HG03460 (cell line): ENCODE measurements around the gene GXYLT2.

Source experiments
- ATAC-seq: cut with Tn5 transposase; IDR thresholded peaks from one replicate; pipeline ENCODE4 v1.9.1; 2021; ENCODE audit not compliant: unreplicated experiment

Gene GXYLT2

DNA sequence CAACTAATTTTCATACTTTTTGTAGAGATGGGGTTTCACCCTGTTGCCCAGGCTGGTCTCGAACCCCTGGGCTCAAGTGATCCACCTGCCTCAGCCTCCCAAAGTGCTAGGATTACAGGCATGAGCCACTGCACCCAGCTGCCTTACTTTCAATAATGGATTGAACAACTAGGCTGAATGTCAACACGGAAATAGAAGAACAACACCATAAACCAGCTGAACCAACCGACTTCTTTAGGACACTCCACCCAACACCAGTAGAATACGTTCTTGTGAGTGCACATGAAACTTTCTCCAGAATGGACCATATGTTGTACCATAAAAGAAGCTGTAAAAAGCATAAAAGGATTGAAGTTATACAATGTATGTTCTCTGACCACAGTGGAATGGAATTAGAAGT is 42.9 kb downstream of the GXYLT2 start:
- no peak for ATAC-seq

GRCh38 chr3:72932416-72932815 is 44.6 kb downstream of the GXYLT2 start:
- ATAC-seq, result no peak

GRCh38 chr3:72938471-72939265 is 50.8 kb downstream of the GXYLT2 start:
- ATAC-seq, result peak; percentile 83

GRCh38 chr3:72941245-72941644 is 53.4 kb downstream of the GXYLT2 start:
- no peak for ATAC-seq

GRCh38 chr3:72942427-72942826 is 54.6 kb downstream of the GXYLT2 start:
- ATAC-seq, result no peak

DNA sequence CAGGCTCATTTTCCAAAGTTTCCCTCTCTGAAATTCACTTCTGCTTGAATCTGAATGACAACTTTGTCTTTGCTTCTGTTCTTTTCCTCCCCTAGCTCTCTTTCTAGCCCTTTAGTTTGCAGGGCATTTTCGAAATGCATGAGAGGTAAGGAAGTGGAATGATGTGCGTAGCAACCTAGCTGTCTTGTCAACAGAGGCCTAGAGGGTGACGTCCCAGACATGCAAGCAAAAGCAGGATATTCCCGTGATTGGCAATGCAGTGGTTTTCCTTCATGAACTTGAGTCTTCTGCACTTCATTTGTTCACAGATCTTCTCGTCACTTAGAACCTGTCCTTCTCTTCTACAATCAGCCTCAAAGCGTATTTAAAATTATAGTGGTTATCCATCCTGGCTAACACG is 56.9 kb downstream of the GXYLT2 start:
- ATAC-seq, result no peak

DNA sequence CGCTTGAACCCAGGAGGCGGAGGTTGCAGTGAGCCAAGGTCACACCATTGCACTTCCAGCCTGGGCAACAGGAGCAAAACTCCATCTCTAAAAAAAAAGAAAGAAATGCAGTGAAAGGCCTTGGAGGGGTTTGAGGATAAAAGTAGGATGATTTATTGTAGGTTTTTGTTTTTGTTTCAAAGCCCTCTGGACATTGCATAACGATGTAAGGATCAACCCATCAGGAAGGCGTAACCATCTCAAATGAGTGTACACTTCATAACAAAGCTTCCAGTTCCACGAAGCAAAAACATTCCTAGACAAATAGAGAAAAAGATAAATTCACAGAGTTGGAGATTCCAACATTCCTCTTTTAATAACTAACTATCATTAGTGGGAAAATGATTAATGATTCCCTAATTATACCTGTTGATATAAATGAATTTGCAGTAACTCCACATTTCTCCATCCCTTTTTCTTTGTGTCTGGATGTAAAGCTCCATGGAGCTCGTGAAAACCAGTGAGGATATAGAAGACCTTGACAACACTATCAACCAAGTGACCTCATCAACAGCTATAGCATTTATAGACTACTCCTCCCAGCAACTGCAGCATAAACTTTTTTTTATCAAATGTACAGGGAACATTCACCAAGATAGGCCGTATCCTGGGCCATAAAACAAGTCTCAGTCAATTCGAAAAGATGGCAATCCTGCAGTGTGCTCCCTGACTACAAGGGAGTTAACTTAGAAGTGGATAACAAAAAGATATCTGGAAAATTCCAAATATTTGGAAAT is 60.1 kb downstream of the GXYLT2 start:
- ATAC-seq, result no peak

- ATAC-seq, result no peak
These were observed 61.2 kb downstream of the GXYLT2 start for GRCh38 chr3:72949016-72949415.

GRCh38 chr3:72950372-72950771 is 62.5 kb downstream of the GXYLT2 start:
- ATAC-seq, result no peak

DNA sequence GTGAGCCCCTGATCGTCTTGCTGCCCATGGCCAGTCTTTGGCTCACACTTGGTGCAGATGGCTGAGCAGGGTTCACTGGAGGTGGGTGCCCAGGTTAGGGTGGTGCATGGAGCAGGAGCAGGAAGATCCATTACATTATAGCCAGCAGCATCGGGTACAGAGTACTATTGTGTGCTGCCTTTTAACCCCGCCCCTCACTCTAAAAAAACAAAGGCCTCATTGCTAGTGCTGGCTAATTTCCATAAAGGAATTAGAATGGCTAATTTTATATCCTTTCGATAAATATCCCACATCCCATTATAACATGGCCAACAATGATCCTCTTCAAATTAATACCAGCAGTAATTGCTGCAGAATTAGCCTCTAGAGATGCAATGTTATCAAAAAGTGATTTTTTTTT is 63.0 kb downstream of the GXYLT2 start:
- ATAC-seq, result no peak

GRCh38 chr3:72951259-72951722 is 63.4 kb downstream of the GXYLT2 start:
- ATAC-seq, result no peak

DNA sequence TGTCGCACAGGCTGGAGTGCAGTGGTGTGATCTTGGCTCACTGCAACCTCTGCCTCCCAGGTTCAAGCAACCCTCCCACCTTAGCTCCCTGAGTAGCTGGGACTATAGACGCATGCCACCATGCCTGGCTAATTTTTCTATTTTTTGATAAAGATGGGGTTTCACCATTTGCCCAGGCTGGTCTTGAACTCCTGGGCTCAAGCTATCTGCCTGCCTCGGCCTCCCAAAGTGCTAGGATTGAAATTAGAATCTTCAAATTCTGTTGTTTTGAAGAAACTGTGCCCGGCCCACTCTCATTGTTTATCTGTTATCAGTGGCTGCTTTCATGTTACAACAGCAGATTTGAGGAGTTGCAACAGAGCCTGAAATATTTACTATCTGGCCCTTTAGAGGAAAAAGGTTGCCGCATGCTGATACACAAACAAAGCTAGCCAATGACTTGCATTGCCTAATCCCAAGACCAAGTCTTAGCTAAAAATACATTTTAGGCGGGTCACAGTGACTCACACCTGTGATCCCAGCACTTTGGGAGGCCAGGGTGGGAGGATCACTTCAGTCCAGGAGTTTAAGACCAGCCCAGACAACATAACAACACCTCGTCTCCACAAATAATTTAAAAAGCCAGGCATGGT is 65.6 kb downstream of the GXYLT2 start:
- ATAC-seq, result no peak

- ATAC-seq, result no peak
These were observed 69.5 kb downstream of the GXYLT2 start for GRCh38 chr3:72957297-72957696.

GRCh38 chr3:72959336-72959735 is 71.5 kb downstream of the GXYLT2 start:
- no peak for ATAC-seq

GRCh38 chr3:72960812-72961518 is 73.1 kb downstream of the GXYLT2 start:
- no peak for ATAC-seq

GRCh38 chr3:72961752-72962151 is 73.9 kb downstream of the GXYLT2 start:
- no peak for ATAC-seq

DNA sequence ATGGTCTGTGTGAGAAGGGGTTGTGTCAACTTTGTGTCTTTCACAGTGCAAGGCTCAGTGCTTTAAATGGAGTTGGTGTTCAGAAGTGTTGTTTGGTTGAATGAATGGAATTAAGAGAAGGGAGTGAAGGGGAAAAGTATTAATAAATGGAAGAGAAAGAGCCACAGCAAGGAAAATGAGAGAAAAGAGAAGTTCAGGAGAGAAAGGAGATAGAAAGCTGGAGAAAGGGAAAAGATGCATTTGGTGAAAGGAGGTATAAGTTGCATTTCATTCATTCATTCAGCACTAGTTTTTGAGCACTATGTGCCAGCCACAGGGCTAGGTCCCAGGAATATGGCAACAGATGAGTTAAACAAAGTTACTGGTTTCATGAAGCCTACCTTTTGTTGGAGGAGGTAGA is 74.5 kb downstream of the GXYLT2 start:
- no peak for ATAC-seq

- no peak for ATAC-seq
These were observed 76.8 kb downstream of the GXYLT2 start for GRCh38 chr3:72964633-72965032.

GRCh38 chr3:72968266-72968664 is 80.4 kb downstream of the GXYLT2 start:
- ATAC-seq, result no peak

- ATAC-seq, result no peak
These were observed 81.9 kb downstream of the GXYLT2 start for GRCh38 chr3:72969766-72970165.

- no peak for ATAC-seq
These were observed 83.1 kb downstream of the GXYLT2 start for GRCh38 chr3:72970942-72971341.
